GM23248 (cell line): ENCODE results near the gene CEL. TPM values are rescaled to one million over a fixed set of nuclear protein-coding genes. Genes with fewer than 3 reads are reported as not detected.
"Not testable (repeated sequence)": the region's sequence is repeated elsewhere in the genome, so short reads cannot be mapped to it uniquely, and the experiment has no call there.

Experiments
- DNase-seq: peaks from one replicate; pipeline ENCODE4 v3.0.0-alpha.2; 2015
- H2AFZ ChIP-seq: fragments of 200-600 bp; sonication (generic); 2 replicates; pipeline ENCODE4 v1.6.1; 2016; ENCODE audit warnings: antibody characterized with exemption
- H3F3A ChIP-seq: fragments of 200-600 bp; sonication (generic); 2 replicates; pipeline ENCODE4 v1.6.1; 2016; ENCODE audit warnings: mild to moderate bottlenecking, antibody characterized with exemption, mixed run types; ENCODE audit not compliant: insufficient read depth
- H3K27ac ChIP-seq: fragments of 200-600 bp; sonication (generic); 2 replicates; pipeline ENCODE4 v1.5.1; 2016; ENCODE audit warnings: mild to moderate bottlenecking
- H3K27me3 ChIP-seq: fragments of 200-600 bp; sonication (generic); replicated peaks from 2 replicates; pipeline ENCODE4 v1.6.1; 2016; ENCODE audit warnings: mild to moderate bottlenecking; ENCODE audit not compliant: insufficient read depth
- H3K36me3 ChIP-seq: fragments of 200-600 bp; sonication (generic); 2 replicates; pipeline ENCODE4 v1.6.1; 2016; ENCODE audit warnings: low read depth, mild to moderate bottlenecking
- H3K4me1 ChIP-seq: fragments of 200-600 bp; sonication (generic); 2 replicates; pipeline ENCODE4 v1.6.1; 2016; ENCODE audit warnings: mild to moderate bottlenecking; ENCODE audit not compliant: insufficient read depth
- H3K4me2 ChIP-seq: fragments of 200-600 bp; sonication (generic); one replicate; pipeline ENCODE4 v1.6.1; 2016; ENCODE audit warnings: mild to moderate bottlenecking; ENCODE audit not compliant: unreplicated experiment
- H3K4me3 ChIP-seq: fragments of 200-600 bp; sonication (generic); 2 replicates; pipeline ENCODE4 v1.5.1; 2016; ENCODE audit warnings: mild to moderate bottlenecking
- H3K79me2 ChIP-seq: fragments of 200-600 bp; sonication (generic); 2 replicates; pipeline ENCODE4 v1.6.1; 2016; ENCODE audit warnings: mild to moderate bottlenecking; ENCODE audit not compliant: insufficient read depth
- H3K9ac ChIP-seq: fragments of 200-600 bp; sonication (generic); 2 replicates; pipeline ENCODE4 v1.6.1; 2016; ENCODE audit warnings: mild to moderate bottlenecking
- H3K9me2 ChIP-seq: fragments of 200-600 bp; sonication (generic); 2 replicates; pipeline ENCODE4 v1.6.1; 2016; ENCODE audit warnings: mixed run types, mild to moderate bottlenecking, moderate library complexity; ENCODE audit not compliant: insufficient read depth
- H3K9me3 ChIP-seq: fragments of 200-600 bp; sonication (generic); one replicate; pipeline ENCODE4 v1.6.1; 2017; ENCODE audit warnings: low read depth
- H4K20me1 ChIP-seq: fragments of 200-600 bp; sonication (generic); 2 replicates; pipeline ENCODE4 v1.6.0; 2016; ENCODE audit not compliant: insufficient read depth
- EZH2 ChIP-seq: fragments of 200-600 bp; sonication (generic); IDR thresholded peaks from 2 replicates; pipeline ENCODE4 v1.6.1; 2018; ENCODE audit warnings: antibody characterized with exemption, mild to moderate bottlenecking; ENCODE audit not compliant: insufficient read depth, poor library complexity, severe bottlenecking
- EZH2phosphoT487 ChIP-seq: fragments of 200-600 bp; sonication (generic); IDR thresholded peaks from 2 replicates; pipeline ENCODE4 v1.6.1; 2018; ENCODE audit warnings: antibody characterized with exemption, moderate library complexity, mild to moderate bottlenecking, low read depth; ENCODE audit not compliant: insufficient read depth
- WGBS, 2 experiments: methylation state at CpG; one replicate each; pipeline ENCODE4 v1.1.6; 2015 to 2017; ENCODE audit warnings: low lambda C conversion rate in 2 of 2, low coverage in 1 of 2; ENCODE audit errors: missing lambda C conversion rate in 2 of 2; 5-methylcytosine and 5-hydroxymethylcytosine counted together
- in situ Hi-C: fragments of 300-500 bp; cut with MboI; formaldehyde crosslinking; loops from 2 replicates; pipeline ENCODE4 v1.15.0; 2020
- polyA plus RNA-seq: library from polyadenylated mRNA; unstranded; fragments of >200 nt; fragmentation: Nextera tagmentation; extraction: Ambion mirVana; gene quantifications from 2 replicates; pipeline ENCODE4 v1.2.1, GENCODE V29; 2016
- total RNA-seq: library from RNA; depleted of rRNA; stranded (reverse); fragments of >200 nt; shearing (Covaris generic); gene quantifications from 2 replicates; pipeline ENCODE4 v1.2.3, GENCODE V29; 2014

The CEL gene
- total and polyA plus RNA-seq, 2 experiments from 2014 or later = 0.22 TPM; not detected in 1

GRCh38 chr9:133058071-133058470 is 3.7 kb upstream of the CEL start:
- Histone ChIP-seq H3F3A (no peaks in the 10 kb centered on the region), H3K9ac (no peak overlapping the region), H3K27me3 (no peaks in the 10 kb centered on the region), H3K27ac (no peak overlapping the region), H4K20me1 (no peaks in the 10 kb centered on the region), H3K79me2 (no peaks in the 10 kb centered on the region), H3K4me2 (no peak overlapping the region), H3K4me1 (peaks cover 9% of the 10 kb centered on the region), H3K9me3 (no peaks in the 10 kb centered on the region), H3K36me3 (0 out of 2 replicates have a peak, but pooled peaks cover 5% of the 10 kb centered on the region), H3K9me2 (no peaks in the 10 kb centered on the region), H2AFZ (no peak overlapping the region), H3K4me3 (no peak overlapping the region)
- no peak for TF ChIP-seq EZH2phosphoT487
- no peak for TF ChIP-seq EZH2
- DNase-seq = no peak
- WGBS, 2 experiments = 90 to 91% methylated on average over 7 of the region's 7 CpGs
- in situ Hi-C loops = no loop called here

- Histone ChIP-seq H3K36me3 (0 out of 2 replicates have a peak, but pooled peaks cover 3% of the 10 kb centered on the region), H3K27ac (no peak overlapping the region), H2AFZ (no peak overlapping the region), H3K79me2 (no peaks in the 10 kb centered on the region), H3K9me2 (no peaks in the 10 kb centered on the region), H3K27me3 (no peaks in the 10 kb centered on the region), H3K4me1 (peaks cover 9% of the 10 kb centered on the region), H4K20me1 (no peaks in the 10 kb centered on the region), H3F3A (no peaks in the 10 kb centered on the region), H3K4me3 (no peak overlapping the region), H3K9me3 (no peaks in the 10 kb centered on the region), H3K9ac (no peak overlapping the region), H3K4me2 (no peak overlapping the region)
- no peak for DNase-seq
- WGBS, 2 experiments = 74 to 77% methylated on average over 12 of the region's 12 CpGs
- TF ChIP-seq EZH2phosphoT487 (no peak), EZH2 (no peak)
- in situ Hi-C loops = no loop called here
These were observed 3.0 kb upstream of the CEL start for GRCh38 chr9:133058550-133059320.

GRCh38 chr9:133059623-133060022 is 2.2 kb upstream of the CEL start:
- peaks cover 8% of the 10 kb centered on the region for H3K4me1 ChIP-seq
- no peaks in the 10 kb centered on the region for H4K20me1 ChIP-seq
- H3K27ac ChIP-seq = no peak overlapping the region
- H3K27me3 ChIP-seq = no peaks in the 10 kb centered on the region
- no peaks in the 10 kb centered on the region for H3K36me3 ChIP-seq
- H3K4me3 ChIP-seq = no peak overlapping the region
- in situ Hi-C loops = no loop called here
- H3K9ac ChIP-seq = no peak overlapping the region
- no peaks in the 10 kb centered on the region for H3K9me2 ChIP-seq
- 62 to 66% methylated on average over 7 of the region's 7 CpGs for WGBS, 2 experiments
- H3K79me2 ChIP-seq = no peaks in the 10 kb centered on the region
- no peaks in the 10 kb centered on the region for H3F3A ChIP-seq
- no peak for DNase-seq
- no peak overlapping the region for H2AFZ ChIP-seq
- H3K9me3 ChIP-seq = no peaks in the 10 kb centered on the region
- no peak overlapping the region for H3K4me2 ChIP-seq
- no peak for TF ChIP-seq EZH2
- no peak for TF ChIP-seq EZH2phosphoT487

- WGBS, 2 experiments = 74 to 82% methylated on average over 4 to 6 of the region's 6 CpGs
- H3K27me3 ChIP-seq = no peaks in the 10 kb centered on the region
- TF ChIP-seq EZH2 (no peak), EZH2phosphoT487 (no peak)
These were observed 1.4 kb upstream of the CEL start for GRCh38 chr9:133060417-133060841.

GRCh38 chr9:133061019-133061763 is 590 bp upstream of the CEL start:
- H3K36me3 ChIP-seq, H3K79me2 ChIP-seq, H3K4me2 ChIP-seq, H3K4me1 ChIP-seq, H3K9me3 ChIP-seq, H3K27ac ChIP-seq, H4K20me1 ChIP-seq, H3F3A ChIP-seq, H3K4me3 ChIP-seq, H3K9me2 ChIP-seq, H3K27me3 ChIP-seq, H3K9ac ChIP-seq, H2AFZ ChIP-seq, DNase-seq, in situ Hi-C loops: not testable (repeated sequence)
- WGBS, 2 experiments = 61 to 64% methylated on average over 13 of the region's 14 CpGs

More at GRCh38 chr9:133060417-133060841, 1.4 kb upstream of the CEL start:
- Histone ChIP-seq H3K4me2 (no peak overlapping the region), H4K20me1 (no peaks in the 10 kb centered on the region), H3K27ac (no peak overlapping the region), H3F3A (no peaks in the 10 kb centered on the region), H3K36me3 (no peaks in the 10 kb centered on the region), H3K9me2 (no peaks in the 10 kb centered on the region), H3K79me2 (no peaks in the 10 kb centered on the region), H2AFZ (no peak overlapping the region), H3K9me3 (no peaks in the 10 kb centered on the region), H3K9ac (no peak overlapping the region), H3K4me3 (no peak overlapping the region), H3K4me1 (peaks cover under 1% of the 10 kb centered on the region; the same call in 1 of the 2 replicates)
- DNase-seq = no peak
- in situ Hi-C loops = no loop called here

- H3K4me3 ChIP-seq, H2AFZ ChIP-seq, H3K9ac ChIP-seq, H3K27me3 ChIP-seq, H3K9me2 ChIP-seq, H3K4me2 ChIP-seq, H3K27ac ChIP-seq, H3K4me1 ChIP-seq, in situ Hi-C loops, H3K79me2 ChIP-seq, H3K9me3 ChIP-seq, DNase-seq, H3K36me3 ChIP-seq, H3F3A ChIP-seq, H4K20me1 ChIP-seq: not testable (repeated sequence)
- 62 to 74% methylated on average over 5 to 7 of the region's 8 CpGs for WGBS, 2 experiments
These were observed 788 bp downstream of the CEL start for GRCh38 chr9:133062569-133062968.
